Activated naive CD4-positive, alpha-beta T cell treated with anti-CD3 and anti-CD28 coated beads for 36 hours (primary cell): Measurements from ENCODE around the gene LBR. TPM values are rescaled to one million over a fixed set of nuclear protein-coding genes. Genes with fewer than 3 reads are reported as not detected.
A peak's percentile ranks its signal among the peaks of the same experiment; 100 is the strongest.

Experiments used
- CTCF ChIA-PET: fragments of 350-600 bp; sonication (Branson Sonifier 250); formaldehyde crosslinking; loops from one replicate; lab custom pipeline; 2021; ENCODE audit warnings: antibody characterized with exemption; lab: Charles Lee
- DNase-seq: peaks from one replicate; pipeline ENCODE4 v3.0.0-alpha.2; 2020
- H3K27ac Mint-ChIP-seq: one replicate; pipeline ENCODE4 v1.8.0; 2021; ENCODE audit warnings: mild to moderate bottlenecking, mixed read lengths
- H3K27me3 Mint-ChIP-seq: one replicate; pipeline ENCODE4 v1.8.0; 2021; ENCODE audit warnings: low read depth, mixed read lengths
- H3K36me3 Mint-ChIP-seq: one replicate; pipeline ENCODE4 v1.8.0; 2021; ENCODE audit warnings: low read depth, mixed read lengths
- H3K4me1 Mint-ChIP-seq: one replicate; pipeline ENCODE4 v1.8.0; 2021; ENCODE audit warnings: low read depth, mixed read lengths
- H3K4me3 Mint-ChIP-seq: one replicate; pipeline ENCODE4 v1.8.0; 2021; ENCODE audit warnings: mild to moderate bottlenecking, moderate library complexity, mixed read lengths
- H3K9me3 Mint-ChIP-seq: one replicate; pipeline ENCODE4 v1.8.0; 2021; ENCODE audit warnings: mixed read lengths
- intact Hi-C: fragments of 100-400 bp; cut with micrococcal nuclease; formaldehyde crosslinking; loops from one replicate; pipeline ENCODE4 v1.15.1; 2023
- total RNA-seq, 2 experiments: library from RNA; stranded (reverse); gene quantifications; one replicate each; pipeline ENCODE4 v1.2.3, GENCODE V29; 2021

Gene LBR
- total RNA-seq, 2 experiments from 2014 or later: 132 to 138 TPM

DNA sequence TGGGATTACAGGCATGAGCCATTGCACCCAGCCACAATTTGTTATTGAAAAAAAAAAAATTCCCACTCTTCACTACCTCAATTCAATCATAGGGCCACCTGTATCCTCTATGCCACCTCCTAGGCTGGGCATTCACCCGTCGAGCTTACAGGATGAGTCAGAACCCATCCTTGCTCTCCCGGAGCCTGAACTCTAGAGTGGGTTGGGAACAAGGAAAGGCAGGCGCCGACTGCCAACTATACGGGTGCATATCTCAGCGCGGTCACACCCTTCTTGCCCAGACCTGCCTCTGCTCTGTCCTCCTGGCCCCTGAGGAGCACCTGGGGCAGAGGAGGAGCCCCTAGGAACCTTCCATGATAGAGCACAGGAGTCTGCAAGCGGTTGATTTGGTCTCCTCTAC, 21.4 kb upstream of the LBR start:
- Mint-ChIP-seq H3K27ac (no peak overlapping the region), H3K36me3 (no peaks in the 10 kb centered on the region), H3K4me1 (peaks cover 46% of the 10 kb centered on the region), H3K4me3 (no peak overlapping the region), H3K27me3 (no peaks in the 10 kb centered on the region), H3K9me3 (no peaks in the 10 kb centered on the region)
- CTCF ChIA-PET: interaction anchor here (0.5 to 2.3 kb wide), 2 partner anchors 25 to 1624 kb away, joined by 3 to 7 read pairs; no protein-coding TSS in a partner anchor
- no peak for DNase-seq
- intact Hi-C loops: no loop called here

- Mint-ChIP-seq H3K36me3 (no peaks in the 10 kb centered on the region), H3K27me3 (no peaks in the 10 kb centered on the region), H3K9me3 (no peaks in the 10 kb centered on the region), H3K4me1 (peaks cover 44% of the 10 kb centered on the region), H3K4me3 (no peak overlapping the region), H3K27ac (no peak overlapping the region)
- intact Hi-C loops: no loop called here
- no peak for DNase-seq
- CTCF ChIA-PET: interaction anchor here (0.6 to 2.3 kb wide), 3 partner anchors 26 to 528 kb away, joined by 3 to 7 read pairs (median 4); no protein-coding TSS in a partner anchor
Measured at GRCh38 chr1:225448146-225448805, 20.4 kb upstream of the LBR start.

GRCh38 chr1:225447650-225448089, 19.8 kb upstream of the LBR start:
- intact Hi-C loops: no loop called here

GRCh38 chr1:225446981-225447615, 19.3 kb upstream of the LBR start:
- CTCF ChIA-PET: interaction anchor here (1.0 to 1.2 kb wide), 2 partner anchors 13 to 26 kb away, joined by 3 read pairs; no protein-coding TSS in a partner anchor
- no peak overlapping the region for H3K4me3 Mint-ChIP-seq
- H3K4me1 Mint-ChIP-seq: peaks cover 55% of the 10 kb centered on the region
- no peaks in the 10 kb centered on the region for H3K27me3 Mint-ChIP-seq
- no peaks in the 10 kb centered on the region for H3K36me3 Mint-ChIP-seq
- no peak overlapping the region for H3K27ac Mint-ChIP-seq
- intact Hi-C loops: no loop called here
- DNase-seq: no peak
- no peaks in the 10 kb centered on the region for H3K9me3 Mint-ChIP-seq

More at GRCh38 chr1:225447650-225448089, 19.8 kb upstream of the LBR start:
- Mint-ChIP-seq H3K27ac (no peak overlapping the region), H3K27me3 (no peaks in the 10 kb centered on the region), H3K4me1 (peaks cover 49% of the 10 kb centered on the region), H3K4me3 (no peak overlapping the region), H3K9me3 (no peaks in the 10 kb centered on the region), H3K36me3 (no peaks in the 10 kb centered on the region)
- no peak for DNase-seq
- CTCF ChIA-PET: interaction anchor here (0.6 kb wide), 2 partner anchors 27 to 529 kb away, joined by 3 to 4 read pairs; no protein-coding TSS in a partner anchor

GRCh38 chr1:225446595-225446960, 18.7 kb upstream of the LBR start:
- Mint-ChIP-seq H3K4me1 (peaks cover 60% of the 10 kb centered on the region), H3K27me3 (no peaks in the 10 kb centered on the region), H3K36me3 (no peaks in the 10 kb centered on the region), H3K4me3 (no peak overlapping the region), H3K9me3 (no peaks in the 10 kb centered on the region), H3K27ac (peak overlapping the region; percentile 92)
- CTCF ChIA-PET: interaction anchor here (0.9 to 1.2 kb wide), 4 partner anchors 14 to 27 kb away, joined by 3 read pairs; no protein-coding TSS in a partner anchor
- peak; percentile 3 for DNase-seq
- intact Hi-C loops: no loop called here

GRCh38 chr1:225445639-225446594, 18.1 kb upstream of the LBR start:
- CTCF ChIA-PET: interaction anchor here (0.9 to 1.9 kb wide), 6 partner anchors 9 to 27 kb away, joined by 3 to 8 read pairs (median 3); partner anchors contain the start of gene LBR
- no peaks in the 10 kb centered on the region for H3K27me3 Mint-ChIP-seq
- H3K27ac Mint-ChIP-seq: peak overlapping the region; percentile 92
- no peaks in the 10 kb centered on the region for H3K9me3 Mint-ChIP-seq
- no peaks in the 10 kb centered on the region for H3K36me3 Mint-ChIP-seq
- H3K4me1 Mint-ChIP-seq: peaks cover 61% of the 10 kb centered on the region
- intact Hi-C loops: loop anchor here (1.0 kb wide), 5 partner anchors 8 to 553 kb away; partner anchors contain the start of genes LBR, SDE2 and SRP9
- DNase-seq: peak; percentile 49
- peak overlapping the region; percentile 44 for H3K4me3 Mint-ChIP-seq

- intact Hi-C loops: loop anchor here (5.0 kb wide), 1 partner anchor 125 kb away; no protein-coding TSS in a partner anchor
- H3K36me3 Mint-ChIP-seq: no peaks in the 10 kb centered on the region
- CTCF ChIA-PET: interaction anchor here (0.7 to 1.8 kb wide), 3 partner anchors 10 to 59 kb away, joined by 3 to 4 read pairs (median 3); no protein-coding TSS in a partner anchor
- DNase-seq: no peak
- no peak overlapping the region for H3K4me3 Mint-ChIP-seq
- no peaks in the 10 kb centered on the region for H3K27me3 Mint-ChIP-seq
- H3K4me1 Mint-ChIP-seq: peaks cover 53% of the 10 kb centered on the region
- no peaks in the 10 kb centered on the region for H3K9me3 Mint-ChIP-seq
- peak overlapping the region; percentile 60 for H3K27ac Mint-ChIP-seq
Measured at GRCh38 chr1:225442123-225442505, 14.3 kb upstream of the LBR start.

DNA sequence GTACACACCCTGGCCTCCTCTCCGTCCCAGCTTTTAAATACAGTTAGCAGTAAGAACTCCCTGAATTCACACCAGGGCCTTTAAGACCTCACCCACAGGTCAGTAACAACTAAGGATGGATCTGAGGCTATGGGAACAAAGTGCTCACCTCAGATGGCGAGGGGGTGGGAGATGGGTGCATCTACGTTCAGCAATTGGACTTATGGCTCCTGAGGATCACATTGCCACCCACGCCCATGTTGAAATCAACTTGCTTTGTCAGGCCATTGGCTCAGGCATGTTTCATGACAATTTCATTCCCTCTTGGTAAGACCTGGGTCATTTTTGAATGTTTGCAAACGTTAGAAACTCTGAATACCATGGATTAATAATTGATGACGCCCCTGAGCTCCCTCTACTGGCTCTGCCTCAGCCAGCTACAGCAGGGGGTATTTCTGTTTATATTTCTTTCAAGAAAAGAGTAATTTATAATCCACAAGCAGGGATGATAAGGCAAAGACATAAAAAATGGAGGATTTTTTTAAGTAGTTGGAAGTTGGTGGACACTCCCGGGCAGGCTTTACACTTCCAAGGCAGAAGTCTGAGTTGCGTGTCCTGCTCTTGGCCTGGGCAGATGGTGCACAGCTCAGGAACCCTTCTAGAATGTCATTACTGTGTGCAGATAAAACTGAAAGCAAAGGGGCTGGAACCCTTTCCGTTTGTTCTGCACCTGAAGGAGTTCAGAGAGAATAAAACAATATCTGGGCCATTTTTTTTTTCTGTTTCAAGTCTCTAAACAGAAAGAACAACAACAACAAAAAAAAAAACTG, 13.7 kb upstream of the LBR start:
- H3K9me3 Mint-ChIP-seq: no peaks in the 10 kb centered on the region
- DNase-seq: no peak
- CTCF ChIA-PET: interaction anchor here (0.6 to 1.8 kb wide), 4 partner anchors 8 to 13 kb away, joined by 3 to 6 read pairs (median 4); no protein-coding TSS in a partner anchor
- intact Hi-C loops: loop anchor here (5.0 kb wide), 1 partner anchor 124 kb away; no protein-coding TSS in a partner anchor
- H3K4me3 Mint-ChIP-seq: peak overlapping the region; percentile 12
- H3K27me3 Mint-ChIP-seq: no peaks in the 10 kb centered on the region
- H3K27ac Mint-ChIP-seq: peak overlapping the region; percentile 36
- peaks cover 51% of the 10 kb centered on the region for H3K4me1 Mint-ChIP-seq
- H3K36me3 Mint-ChIP-seq: no peaks in the 10 kb centered on the region

GRCh38 chr1:225440380-225441221, 12.8 kb upstream of the LBR start:
- H3K27ac Mint-ChIP-seq: no peak overlapping the region
- no peaks in the 10 kb centered on the region for H3K9me3 Mint-ChIP-seq
- no peak overlapping the region for H3K4me3 Mint-ChIP-seq
- no peaks in the 10 kb centered on the region for H3K36me3 Mint-ChIP-seq
- peaks cover 45% of the 10 kb centered on the region for H3K4me1 Mint-ChIP-seq
- H3K27me3 Mint-ChIP-seq: no peaks in the 10 kb centered on the region
- CTCF ChIA-PET: interaction anchor here (0.6 to 1.5 kb wide), 5 partner anchors 9 to 35 kb away, joined by 3 to 6 read pairs (median 3); no protein-coding TSS in a partner anchor
- intact Hi-C loops: loop anchor here (5.0 kb wide), 1 partner anchor 123 kb away; no protein-coding TSS in a partner anchor
- no peak for DNase-seq

DNA sequence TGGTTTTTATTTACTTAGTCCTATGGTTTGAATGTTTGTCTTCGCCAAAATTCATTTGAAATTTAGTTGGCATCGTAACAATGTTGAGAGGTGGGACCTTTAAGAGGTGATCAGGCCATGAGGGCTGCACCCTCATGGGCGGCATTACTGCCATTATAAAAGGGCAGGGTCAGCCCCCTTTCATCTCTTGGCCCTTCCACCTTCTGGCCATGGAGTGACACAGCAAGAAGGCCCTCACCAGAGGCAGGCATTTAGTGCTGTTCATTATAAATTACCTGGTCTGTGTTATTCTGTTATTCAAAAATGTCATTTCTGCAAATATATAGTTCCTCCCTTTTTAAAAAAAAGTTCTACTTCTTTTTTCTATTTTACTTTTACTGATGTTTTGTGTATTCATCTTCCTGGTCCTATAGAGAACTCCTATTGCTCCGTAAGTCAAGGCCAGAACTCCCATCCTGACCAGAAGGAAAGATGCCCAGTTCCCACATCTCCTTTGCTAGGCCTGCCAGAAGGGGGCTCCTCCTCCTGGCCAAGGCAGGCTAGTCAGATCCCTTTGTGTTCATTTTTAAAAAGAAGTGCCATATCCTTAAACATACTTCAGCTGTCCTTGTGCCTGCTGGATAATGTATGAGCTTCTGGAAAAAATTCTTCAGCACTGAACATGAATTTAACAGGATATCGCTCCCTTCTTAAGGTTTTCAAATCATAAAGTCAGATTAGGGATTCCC, 10.0 kb upstream of the LBR start:
- Mint-ChIP-seq H3K27ac (no peak overlapping the region), H3K9me3 (no peaks in the 10 kb centered on the region), H3K36me3 (no peaks in the 10 kb centered on the region), H3K4me3 (no peak overlapping the region), H3K27me3 (no peaks in the 10 kb centered on the region), H3K4me1 (peaks cover 21% of the 10 kb centered on the region)
- CTCF ChIA-PET: no interaction called here
- DNase-seq: no peak
- intact Hi-C loops: no loop called here
